GM12872 (cell line): Measurements from ENCODE around the gene SMARCA2.

Experiments
- TF ChIP-seq, protein P1 (sequence below): IDR thresholded peaks from 3 replicates; pipeline ENCODE4 v1.5.1; 2011; ENCODE audit warnings: low read depth, mild to moderate bottlenecking, low read length, moderate library complexity; ENCODE audit not compliant: insufficient read depth

Gene SMARCA2

DNA sequence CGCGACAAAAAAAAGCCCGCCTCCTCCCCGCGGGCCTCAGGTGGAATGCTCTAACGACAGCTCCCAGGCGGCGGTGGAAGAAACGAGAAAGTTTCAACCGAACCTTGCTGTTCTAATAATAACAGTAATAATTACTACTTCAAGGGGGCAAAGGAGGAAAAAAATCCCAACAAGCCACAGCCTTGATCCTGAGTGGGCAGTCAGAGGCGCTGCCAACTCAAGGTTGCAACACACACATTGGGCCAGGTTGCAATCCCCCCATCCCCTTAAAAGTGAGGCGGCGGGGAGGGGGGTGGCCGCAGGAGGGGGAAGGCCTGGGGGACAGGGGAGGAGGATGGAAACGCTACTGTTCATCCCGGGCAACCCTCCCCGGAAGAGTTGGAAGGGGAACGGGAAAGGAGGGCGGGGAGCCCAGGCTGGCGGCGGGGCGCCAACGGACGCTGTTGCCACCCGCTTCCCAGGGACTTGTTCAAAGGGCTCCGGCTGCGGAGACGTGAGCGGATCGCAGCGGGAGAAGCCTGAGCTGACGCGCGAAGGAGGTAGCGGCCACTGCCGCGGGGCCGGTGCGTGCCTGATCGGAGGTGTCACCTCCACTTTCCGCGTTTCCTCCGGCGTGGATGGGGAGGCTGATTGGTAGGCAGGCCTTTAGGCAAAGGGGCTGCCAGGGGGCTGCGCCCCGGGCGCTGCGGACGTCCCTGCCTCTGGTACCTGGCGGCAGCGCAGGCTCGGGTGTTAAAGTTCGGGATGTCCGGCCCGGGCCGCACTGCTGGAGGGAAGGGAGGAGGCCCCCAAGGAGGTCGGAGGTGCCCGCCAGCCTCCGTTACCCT, 647 bp downstream of the SMARCA2 start:
- TF ChIP-seq, protein P1, sequence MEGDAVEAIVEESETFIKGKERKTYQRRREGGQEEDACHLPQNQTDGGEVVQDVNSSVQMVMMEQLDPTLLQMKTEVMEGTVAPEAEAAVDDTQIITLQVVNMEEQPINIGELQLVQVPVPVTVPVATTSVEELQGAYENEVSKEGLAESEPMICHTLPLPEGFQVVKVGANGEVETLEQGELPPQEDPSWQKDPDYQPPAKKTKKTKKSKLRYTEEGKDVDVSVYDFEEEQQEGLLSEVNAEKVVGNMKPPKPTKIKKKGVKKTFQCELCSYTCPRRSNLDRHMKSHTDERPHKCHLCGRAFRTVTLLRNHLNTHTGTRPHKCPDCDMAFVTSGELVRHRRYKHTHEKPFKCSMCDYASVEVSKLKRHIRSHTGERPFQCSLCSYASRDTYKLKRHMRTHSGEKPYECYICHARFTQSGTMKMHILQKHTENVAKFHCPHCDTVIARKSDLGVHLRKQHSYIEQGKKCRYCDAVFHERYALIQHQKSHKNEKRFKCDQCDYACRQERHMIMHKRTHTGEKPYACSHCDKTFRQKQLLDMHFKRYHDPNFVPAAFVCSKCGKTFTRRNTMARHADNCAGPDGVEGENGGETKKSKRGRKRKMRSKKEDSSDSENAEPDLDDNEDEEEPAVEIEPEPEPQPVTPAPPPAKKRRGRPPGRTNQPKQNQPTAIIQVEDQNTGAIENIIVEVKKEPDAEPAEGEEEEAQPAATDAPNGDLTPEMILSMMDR, result no peak

DNA sequence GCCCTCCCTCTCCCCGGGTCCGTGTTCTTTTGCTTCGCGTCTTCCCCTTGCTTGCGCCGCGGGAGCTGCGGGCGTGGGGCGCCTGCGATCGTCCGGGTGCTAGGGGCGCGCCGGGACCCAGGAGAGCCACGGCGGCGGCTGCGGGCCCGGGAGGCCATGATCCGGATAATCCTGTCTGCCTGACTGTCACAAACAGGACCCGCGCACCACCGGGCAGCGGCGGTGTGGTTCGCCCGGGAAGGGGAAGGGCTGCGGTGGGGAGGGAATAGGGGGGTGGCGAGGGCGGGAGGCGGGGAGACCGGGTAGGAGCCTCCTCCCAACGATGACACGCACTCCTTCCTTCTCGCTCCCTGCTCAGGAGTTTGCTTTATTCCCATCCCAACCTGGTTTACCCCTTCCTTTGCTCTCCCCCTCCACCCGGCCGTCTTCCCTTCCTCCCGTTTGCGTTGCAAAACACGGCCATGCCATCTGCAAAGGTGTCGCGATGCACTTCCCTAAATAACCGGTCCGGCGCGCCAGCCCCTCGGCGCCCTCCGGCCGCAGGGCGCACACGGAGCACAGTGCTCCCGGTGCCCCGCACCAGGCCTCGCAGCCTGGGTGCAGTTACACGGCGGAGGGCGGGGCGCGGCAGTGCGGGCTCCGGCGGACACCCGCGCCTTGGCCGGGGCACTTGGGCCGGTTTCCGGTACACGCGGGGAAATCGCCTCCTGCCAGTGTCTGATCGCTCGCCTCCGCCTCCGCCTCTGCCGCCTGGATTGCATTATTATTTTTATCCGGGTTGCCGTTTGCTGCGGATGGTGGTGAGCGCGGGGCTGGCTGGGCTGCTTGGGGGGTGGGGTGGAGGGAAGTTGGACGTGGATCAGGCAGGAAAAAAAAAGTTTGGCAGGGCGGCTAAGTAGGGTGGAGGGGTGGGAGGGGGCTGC, 1.5 kb downstream of the SMARCA2 start:
- TF ChIP-seq, protein P1, result 0 out of 3 replicates have a peak, but pooled peaks have one; percentile 4

- TF ChIP-seq, protein P1, result no peak
Measured at GRCh38 chr9:2017331-2018161, 2.4 kb downstream of the SMARCA2 start.

GRCh38 chr9:2018162-2018643, 3.1 kb downstream of the SMARCA2 start:
- TF ChIP-seq, protein P1, result no peak

DNA sequence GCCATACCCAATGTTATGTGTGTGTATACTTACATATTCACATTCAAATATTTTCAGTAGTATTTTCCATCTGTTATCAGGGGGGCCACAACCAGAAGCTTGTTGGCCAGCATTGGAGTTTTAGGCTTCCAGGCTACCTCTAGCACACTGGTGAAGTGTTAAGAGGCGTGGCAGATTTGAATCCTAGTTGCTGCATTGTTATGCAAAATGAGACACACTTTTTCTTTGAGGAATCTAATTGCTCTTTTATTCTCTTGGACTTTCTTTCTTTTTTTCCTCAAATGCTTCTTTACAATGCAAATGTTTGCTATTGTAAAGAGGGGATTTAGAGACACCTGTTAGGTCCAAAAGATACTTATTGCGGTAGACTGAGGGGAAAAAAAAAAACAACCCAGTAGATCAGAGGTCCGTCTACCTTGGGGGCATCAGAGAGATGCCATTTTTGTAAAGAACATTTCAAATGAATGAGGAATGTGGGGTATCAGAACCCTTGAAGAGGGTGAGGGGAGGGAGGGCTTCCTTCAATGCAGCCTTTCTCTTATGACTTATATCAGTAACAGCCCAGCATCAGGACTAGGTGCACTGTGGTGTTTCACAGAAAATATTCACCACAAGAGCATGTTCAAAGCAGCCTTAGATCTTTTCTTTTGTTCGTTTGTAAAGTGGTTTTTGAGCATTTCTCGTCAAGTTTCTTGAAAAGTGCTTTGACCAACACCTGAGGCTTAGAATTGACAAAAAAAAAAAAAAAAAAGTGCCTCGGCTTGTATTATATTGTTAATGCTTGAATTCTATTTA, 3.8 kb downstream of the SMARCA2 start:
- TF ChIP-seq, protein P1, result no peak

DNA sequence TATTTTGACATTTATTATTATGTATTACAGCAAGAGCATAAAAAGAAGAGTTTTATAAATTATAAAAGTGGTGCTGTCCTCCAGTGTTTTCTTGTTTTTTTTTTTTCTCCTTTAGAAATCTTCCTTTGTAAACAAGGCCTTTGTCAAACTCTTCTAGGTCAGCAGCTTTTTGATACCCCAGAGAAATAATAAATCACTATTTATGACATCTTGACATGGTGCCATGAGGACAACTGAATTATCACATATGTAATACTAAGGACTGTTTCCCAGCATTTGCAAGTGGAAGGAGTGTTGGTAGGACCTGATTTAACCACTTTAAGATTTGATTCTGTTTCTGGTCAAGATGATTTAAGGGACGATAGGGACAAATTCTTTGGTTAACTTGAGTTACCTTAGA, 4.6 kb downstream of the SMARCA2 start:
- TF ChIP-seq, protein P1, result no peak
